PC-9 (cell line): ENCODE results near the gene CPB1. TPM values are rescaled to one million over a fixed set of nuclear protein-coding genes. Genes with fewer than 3 reads are reported as not detected.

Experiments
- BruUV-seq: library from RNA; stranded (reverse); fragments of 400-500 nt; replicated peaks from 2 replicates; lab custom pipeline; 2021; lab: Mats Ljungman, UMichigan
- CTCF ChIA-PET: fragments of 300-600 bp; sonication (Branson Sonifier 250); formaldehyde crosslinking; loops from one replicate; lab custom pipeline; 2022; ENCODE audit warnings: antibody characterized with exemption; lab: Charles Lee
- POLR2A ChIA-PET: fragments of 300-600 bp; sonication (Branson Sonifier 250); formaldehyde crosslinking; loops from one replicate; lab custom pipeline; 2022; ENCODE audit warnings: antibody characterized with exemption; ENCODE audit not compliant: unreplicated experiment; lab: Charles Lee
- DNase-seq, 2 experiments: peaks; one replicate each; pipeline versions ENCODE4 v3.0.0 to v3.0.0-alpha.2; 2015 to 2022; ENCODE audit warnings: mixed read lengths in 1 of 2
- H2AFZ ChIP-seq: fragments of 200-600 bp; sonication (generic); 2 replicates; pipeline ENCODE4 v1.8.1; 2017; ENCODE audit warnings: antibody characterized with exemption
- H3F3A ChIP-seq: fragments of 200-600 bp; sonication (generic); 2 replicates; pipeline ENCODE4 v1.8.1; 2017; ENCODE audit warnings: antibody characterized with exemption, mild to moderate bottlenecking, low read depth; ENCODE audit not compliant: insufficient read depth
- H3K27ac ChIP-seq: fragments of 200-600 bp; sonication (generic); 2 replicates; pipeline ENCODE4 v1.6.1; 2016; ENCODE audit warnings: mixed run types
- H3K27me3 ChIP-seq: fragments of 200-600 bp; sonication (generic); 2 replicates; pipeline ENCODE4 v1.6.1; 2016; ENCODE audit warnings: low read depth, mixed run types; ENCODE audit not compliant: insufficient read depth
- H3K36me3 ChIP-seq: fragments of 200-600 bp; sonication (generic); 2 replicates; pipeline ENCODE4 v1.6.1; 2016; ENCODE audit warnings: low read depth, mixed run types
- H3K4me1 ChIP-seq: fragments of 200-600 bp; sonication (generic); replicated peaks from 2 replicates; pipeline ENCODE4 v1.6.1; 2016; ENCODE audit warnings: mixed run types; ENCODE audit not compliant: insufficient read depth
- H3K4me2 ChIP-seq: fragments of 200-600 bp; sonication (generic); 2 replicates; pipeline ENCODE4 v1.6.1; 2017; ENCODE audit warnings: mixed run types
- H3K4me3 ChIP-seq: fragments of 200-600 bp; sonication (generic); 2 replicates; pipeline ENCODE4 v1.6.1; 2016; ENCODE audit warnings: mixed run types
- H3K79me2 ChIP-seq: fragments of 200-600 bp; sonication (generic); 2 replicates; pipeline ENCODE4 v1.6.1; 2017; ENCODE audit warnings: low read depth, mixed run types
- H3K9me2 ChIP-seq: fragments of 200-600 bp; sonication (generic); 2 replicates; pipeline ENCODE4 v1.8.1; 2017; ENCODE audit warnings: mild to moderate bottlenecking; ENCODE audit not compliant: insufficient read depth
- H3K9me3 ChIP-seq: fragments of 200-600 bp; sonication (generic); 2 replicates; pipeline ENCODE4 v1.8.1; 2016; ENCODE audit warnings: low read depth; ENCODE audit not compliant: insufficient read depth
- H4K20me1 ChIP-seq: fragments of 200-600 bp; sonication (generic); 2 replicates; pipeline ENCODE4 v1.8.1; 2017; ENCODE audit not compliant: insufficient read depth
- EZH2 ChIP-seq: fragments of 200-600 bp; sonication (generic); IDR thresholded peaks from 2 replicates; pipeline ENCODE4 v1.8.0; 2017; ENCODE audit warnings: antibody characterized with exemption, low read depth
- intact Hi-C: fragments of 100-400 bp; cut with micrococcal nuclease; formaldehyde crosslinking; loops from one replicate; pipeline ENCODE4 v1.10.0; 2022; ENCODE audit not compliant: unreplicated experiment
- total RNA-seq: library from RNA; stranded (reverse); gene quantifications from 2 replicates; pipeline ENCODE4 v1.2.3, GENCODE V29; 2021
- TF ChIP-seq, protein P1 (sequence below): fragments of 200-600 bp; sonication (generic); conservative IDR thresholded peaks from 2 replicates; pipeline ENCODE4 v1.6.1; 2017; ENCODE audit warnings: mixed run types, antibody characterized with exemption, mild to moderate bottlenecking, moderate library complexity

The CPB1 gene
- total RNA-seq, 1 experiment from 2014 or later = not detected

DNA sequence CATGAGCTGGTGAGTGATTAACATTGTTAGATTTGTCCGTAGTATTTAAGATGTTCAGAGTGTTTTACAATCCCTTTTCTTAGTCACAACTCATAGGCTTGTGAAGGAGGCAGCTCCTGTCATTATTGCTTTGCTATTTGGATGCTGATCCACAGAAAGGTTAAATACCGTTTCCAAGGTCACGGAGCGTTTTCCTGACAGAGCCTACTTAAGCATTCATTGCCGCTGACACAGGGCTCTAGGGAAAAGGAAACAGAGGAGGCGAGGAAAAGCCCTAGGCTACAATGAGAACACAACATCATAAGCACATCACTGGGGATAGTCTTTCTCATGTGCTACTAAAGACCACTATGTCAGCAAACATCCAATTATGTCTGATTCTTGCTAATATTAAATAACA lies 38.5 kb upstream of the CPB1 start:
- Histone ChIP-seq H3K36me3 (no peaks in the 10 kb centered on the region), H3K27me3 (no peaks in the 10 kb centered on the region), H3K4me3 (no peak overlapping the region), H3K9me3 (no peaks in the 10 kb centered on the region), H3K4me1 (peaks cover 4% of the 10 kb centered on the region), H2AFZ (no peak overlapping the region), H4K20me1 (no peaks in the 10 kb centered on the region), H3F3A (no peaks in the 10 kb centered on the region), H3K79me2 (no peaks in the 10 kb centered on the region), H3K27ac (no peak overlapping the region), H3K4me2 (no peak overlapping the region), H3K9me2 (no peaks in the 10 kb centered on the region; the same call in 1 of the 2 replicates)
- no peak for TF ChIP-seq EZH2
- TF ChIP-seq, protein P1, sequence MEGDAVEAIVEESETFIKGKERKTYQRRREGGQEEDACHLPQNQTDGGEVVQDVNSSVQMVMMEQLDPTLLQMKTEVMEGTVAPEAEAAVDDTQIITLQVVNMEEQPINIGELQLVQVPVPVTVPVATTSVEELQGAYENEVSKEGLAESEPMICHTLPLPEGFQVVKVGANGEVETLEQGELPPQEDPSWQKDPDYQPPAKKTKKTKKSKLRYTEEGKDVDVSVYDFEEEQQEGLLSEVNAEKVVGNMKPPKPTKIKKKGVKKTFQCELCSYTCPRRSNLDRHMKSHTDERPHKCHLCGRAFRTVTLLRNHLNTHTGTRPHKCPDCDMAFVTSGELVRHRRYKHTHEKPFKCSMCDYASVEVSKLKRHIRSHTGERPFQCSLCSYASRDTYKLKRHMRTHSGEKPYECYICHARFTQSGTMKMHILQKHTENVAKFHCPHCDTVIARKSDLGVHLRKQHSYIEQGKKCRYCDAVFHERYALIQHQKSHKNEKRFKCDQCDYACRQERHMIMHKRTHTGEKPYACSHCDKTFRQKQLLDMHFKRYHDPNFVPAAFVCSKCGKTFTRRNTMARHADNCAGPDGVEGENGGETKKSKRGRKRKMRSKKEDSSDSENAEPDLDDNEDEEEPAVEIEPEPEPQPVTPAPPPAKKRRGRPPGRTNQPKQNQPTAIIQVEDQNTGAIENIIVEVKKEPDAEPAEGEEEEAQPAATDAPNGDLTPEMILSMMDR = no peak
- ChIA-PET CTCF (no interaction called here), POLR2A (no interaction called here)
- intact Hi-C loops = no loop called here
- no peak for DNase-seq
- BruUV-seq = no TSS peak

DNA sequence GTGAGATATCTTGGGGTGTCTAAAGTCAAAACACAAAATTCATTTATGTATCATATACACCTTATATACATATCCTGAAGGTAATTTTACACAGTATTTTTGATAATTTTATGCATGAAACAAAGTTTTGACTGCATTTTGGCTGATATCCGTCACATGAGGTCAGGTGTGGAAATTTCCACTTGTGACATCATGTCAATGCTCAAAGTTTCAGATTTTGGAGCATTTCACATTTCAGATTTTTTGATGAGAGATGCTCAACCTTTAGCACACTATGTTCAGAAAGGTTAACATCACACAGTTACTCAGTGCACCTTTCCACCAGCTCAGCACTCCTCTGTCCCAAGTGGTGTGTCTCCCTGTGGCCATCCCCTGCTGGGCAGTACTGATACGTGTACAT lies 37.7 kb upstream of the CPB1 start:
- H3F3A ChIP-seq = no peaks in the 10 kb centered on the region
- ChIA-PET POLR2A (no interaction called here), CTCF (no interaction called here)
- no TSS peak for BruUV-seq
- intact Hi-C loops = no loop called here
- H3K9me2 ChIP-seq = no peaks in the 10 kb centered on the region; the same call in 1 of the 2 replicates
- H3K4me2 ChIP-seq = no peak overlapping the region
- no peak overlapping the region for H3K4me3 ChIP-seq
- H3K9me3 ChIP-seq = no peaks in the 10 kb centered on the region
- H3K4me1 ChIP-seq = peaks cover 11% of the 10 kb centered on the region
- H3K27ac ChIP-seq = no peak overlapping the region
- H3K36me3 ChIP-seq = no peaks in the 10 kb centered on the region
- H4K20me1 ChIP-seq = no peaks in the 10 kb centered on the region
- TF ChIP-seq EZH2 = no peak
- no peak overlapping the region for H2AFZ ChIP-seq
- no peak for DNase-seq
- H3K79me2 ChIP-seq = no peaks in the 10 kb centered on the region
- H3K27me3 ChIP-seq = no peaks in the 10 kb centered on the region

DNA sequence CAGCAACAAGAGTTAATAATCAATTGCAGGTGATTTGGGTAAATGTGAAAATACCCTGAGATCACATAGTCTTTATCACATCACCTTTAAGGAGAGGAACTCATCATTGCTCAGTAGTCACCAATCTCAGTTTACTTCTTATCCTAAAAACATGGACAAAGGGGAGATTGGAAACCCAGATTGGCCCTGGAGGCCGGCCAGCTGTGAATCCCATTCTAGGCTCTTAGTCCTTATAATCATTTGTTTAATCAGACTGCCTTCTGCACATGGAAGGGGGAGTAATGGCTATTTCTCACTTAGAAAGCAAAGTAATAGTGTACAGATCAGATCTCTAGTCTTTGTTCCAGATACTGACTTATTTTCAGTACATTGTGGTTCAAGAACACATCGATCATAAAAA lies 37.2 kb upstream of the CPB1 start:
- H3F3A ChIP-seq = no peaks in the 10 kb centered on the region
- H3K9me3 ChIP-seq = no peaks in the 10 kb centered on the region
- H3K27ac ChIP-seq = no peak overlapping the region
- no peaks in the 10 kb centered on the region; the same call in 1 of the 2 replicates for H3K9me2 ChIP-seq
- ChIA-PET POLR2A (no interaction called here), CTCF (no interaction called here)
- H3K79me2 ChIP-seq = no peaks in the 10 kb centered on the region
- intact Hi-C loops = no loop called here
- BruUV-seq = no TSS peak
- H3K27me3 ChIP-seq = no peaks in the 10 kb centered on the region
- no peak for DNase-seq
- no peak overlapping the region for H3K4me2 ChIP-seq
- no peak overlapping the region for H2AFZ ChIP-seq
- no peak overlapping the region for H3K4me3 ChIP-seq
- H4K20me1 ChIP-seq = no peaks in the 10 kb centered on the region
- H3K36me3 ChIP-seq = no peaks in the 10 kb centered on the region
- TF ChIP-seq, protein P1 = no peak
- no peak for TF ChIP-seq EZH2
- peaks cover 12% of the 10 kb centered on the region for H3K4me1 ChIP-seq
